Cardiac septum (tissue), 1 donor: ENCODE measurements around the gene SVOPL. TPM values are rescaled to one million over a fixed set of nuclear protein-coding genes. Genes with fewer than 3 reads are reported as not detected.

Experiments
- DNase-seq: peaks from one replicate; pipeline ENCODE4 v3.0.0-alpha.2; 2020; ENCODE audit warnings: low spot score
- intact Hi-C: fragments of 100-400 bp; cut with DNase I; formaldehyde crosslinking; loops from one replicate; pipeline ENCODE4 v1.14.0; 2022
- total RNA-seq: library from RNA; stranded (reverse); fragmentation: NEBNext Ultra II Directional; extraction: Animal tissue kit (Norgen Biotek cat#: 25700); gene quantifications from one replicate; pipeline ENCODE4 v1.2.1, GENCODE V29; 2021
- donor health status: DM: no; HTN: no; CAD: no.

Gene SVOPL
- total RNA-seq, 1 donor from 2014 or later, result not detected

DNA sequence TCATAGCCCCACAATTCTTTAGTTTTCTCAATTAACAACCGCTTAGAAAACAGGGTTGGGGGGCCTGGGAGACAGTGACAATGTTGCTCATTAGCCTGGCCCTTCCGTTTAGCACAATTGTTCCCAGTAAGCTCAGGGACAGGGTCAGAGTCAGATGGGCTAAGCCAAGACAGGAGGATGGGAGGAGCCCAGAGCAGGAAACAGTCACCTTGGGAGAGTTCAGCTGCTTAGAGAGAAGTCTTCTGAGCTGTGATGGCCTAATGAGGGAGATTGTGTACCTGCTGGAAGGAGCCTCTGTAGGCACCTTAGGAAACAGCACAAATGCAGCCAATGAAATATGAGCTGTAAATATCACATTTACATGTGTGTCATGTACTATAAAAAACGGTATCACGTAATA is 35.9 kb downstream of the SVOPL start:
- DNase-seq, result no peak
- intact Hi-C loops, result no loop called here

DNA sequence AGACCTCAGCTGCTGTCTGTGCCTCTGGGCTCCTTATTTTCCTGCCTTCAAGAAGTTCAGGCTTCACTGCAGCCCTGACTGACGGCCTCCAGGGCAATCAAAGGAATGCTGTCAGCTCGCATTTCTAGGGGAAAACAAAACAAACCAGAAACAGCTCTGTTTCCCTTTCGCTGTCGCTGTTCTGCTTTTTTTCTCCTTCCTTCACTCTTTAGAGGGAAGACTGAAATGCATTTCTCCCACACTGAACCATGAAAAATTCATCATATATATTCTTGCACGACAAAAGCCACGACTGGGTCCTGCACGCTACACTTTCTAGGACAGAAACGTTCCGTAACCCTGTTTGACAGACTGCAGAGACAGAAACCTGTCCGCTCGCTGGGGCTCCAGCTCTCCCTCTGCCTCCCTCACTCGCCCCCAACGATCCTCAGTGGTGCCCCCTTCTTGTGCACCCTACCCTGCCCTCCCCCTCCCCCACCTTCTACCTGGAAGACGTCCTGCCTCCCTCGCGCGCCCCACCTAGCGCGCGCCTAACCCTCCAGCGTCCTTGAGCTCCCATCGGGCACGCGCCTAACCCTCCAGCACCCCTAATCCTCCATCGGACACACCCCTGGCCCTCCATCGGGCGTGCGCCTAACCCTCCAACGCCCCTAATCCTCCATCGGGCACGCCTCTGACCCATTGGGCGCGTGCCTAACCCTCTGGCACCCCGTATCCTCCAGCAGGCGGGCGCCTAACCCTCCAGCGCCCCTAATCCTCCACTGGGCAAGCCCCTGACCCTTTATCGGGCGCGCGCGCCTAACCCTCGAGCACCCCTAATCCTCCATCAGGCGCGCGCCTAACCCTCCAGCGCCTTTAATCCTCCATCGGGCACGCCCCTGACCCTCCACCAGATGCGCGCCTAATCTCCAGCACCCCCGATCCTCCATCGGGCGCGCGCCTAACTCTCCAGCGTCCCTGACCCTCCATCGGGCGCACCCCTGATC is 37.1 kb downstream of the SVOPL start:
- DNase-seq, result no peak
- intact Hi-C loops, result no loop called here

DNA sequence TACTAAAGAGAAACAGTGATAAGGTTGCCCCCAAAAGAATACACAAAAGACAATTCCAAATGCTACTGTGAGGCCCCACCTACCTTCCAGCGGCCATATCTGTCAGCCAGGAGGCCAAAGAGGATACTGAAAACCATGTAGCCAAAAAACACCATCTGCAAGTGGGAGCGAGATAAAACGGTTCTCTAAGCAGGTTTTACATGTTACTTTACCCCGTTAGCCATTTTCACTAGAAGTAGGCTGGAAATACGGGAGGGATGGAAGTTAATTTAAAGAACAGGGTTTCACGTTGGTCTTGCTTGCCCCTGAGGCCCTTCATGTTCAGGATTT is 38.2 kb downstream of the SVOPL start:
- DNase-seq, result no peak
- intact Hi-C loops, result no loop called here

DNA sequence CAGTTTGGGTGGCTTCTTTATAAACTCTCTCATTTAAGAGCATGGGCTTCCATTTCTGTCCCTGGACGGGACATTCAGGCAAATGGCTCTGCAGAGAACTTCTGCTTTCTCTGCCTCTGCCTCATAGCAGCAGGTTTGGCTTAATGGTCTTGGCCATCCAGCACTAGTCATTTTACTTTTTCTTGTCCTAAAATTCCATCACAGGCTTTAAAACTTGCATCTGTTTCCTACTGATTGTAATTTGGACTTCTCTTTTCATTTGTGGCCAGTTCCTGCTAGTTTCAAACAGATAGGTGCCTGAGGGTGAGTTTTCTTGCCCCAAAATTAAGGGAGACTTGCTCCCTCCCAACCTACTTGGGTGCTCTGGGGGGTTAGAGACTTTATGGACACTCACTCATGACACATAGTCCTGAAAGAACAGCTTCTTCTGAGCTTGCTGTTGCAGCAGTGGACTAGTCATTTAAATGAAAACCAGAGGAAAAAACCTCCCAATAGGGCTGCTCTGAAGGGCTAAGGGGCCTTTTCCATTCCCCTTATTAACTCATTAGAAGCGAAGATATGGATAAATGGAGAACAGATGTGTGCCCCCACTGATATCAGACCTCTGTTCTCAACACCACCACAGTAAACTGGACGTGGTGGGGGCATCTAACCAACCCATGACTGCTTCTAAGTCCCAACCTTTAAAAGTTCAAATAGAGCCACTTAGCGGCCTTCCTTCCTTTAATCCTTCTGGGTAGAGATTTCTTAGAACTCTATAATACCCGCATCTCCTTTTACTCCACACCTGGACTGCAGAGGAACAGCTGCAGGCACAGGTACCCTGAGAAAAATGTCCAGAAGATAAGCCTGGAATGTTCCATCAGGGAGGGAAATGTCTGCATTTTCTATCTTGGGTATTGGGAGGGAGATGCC is 38.8 kb downstream of the SVOPL start:
- intact Hi-C loops, result no loop called here
- DNase-seq, result no peak

DNA sequence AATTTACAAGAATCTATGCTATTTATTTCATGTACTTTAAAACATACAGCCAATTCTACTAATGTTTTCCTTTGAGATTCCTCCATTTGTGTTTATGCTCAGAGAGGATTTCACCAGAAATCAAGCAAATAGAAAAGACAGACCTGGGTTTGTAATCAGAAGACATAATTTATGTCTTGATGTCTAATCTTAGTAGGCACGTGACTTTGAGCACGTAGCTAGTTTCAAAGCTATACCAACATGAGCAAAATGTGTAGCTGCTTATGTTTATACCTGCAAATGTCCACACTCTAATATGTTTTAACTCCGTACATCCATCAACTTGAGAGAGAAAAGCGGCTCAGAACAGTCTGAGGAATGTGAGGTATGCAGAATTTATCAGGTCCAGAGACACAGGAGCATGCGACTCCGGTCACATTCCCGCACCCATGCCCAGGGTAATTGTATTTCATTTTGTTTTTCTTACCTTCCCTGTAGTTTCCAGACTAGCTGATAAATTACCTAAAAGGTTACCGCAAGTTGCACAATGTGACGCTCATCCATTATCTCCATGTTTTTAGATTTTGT is 40.0 kb downstream of the SVOPL start:
- no peak for DNase-seq
- intact Hi-C loops, result no loop called here

DNA sequence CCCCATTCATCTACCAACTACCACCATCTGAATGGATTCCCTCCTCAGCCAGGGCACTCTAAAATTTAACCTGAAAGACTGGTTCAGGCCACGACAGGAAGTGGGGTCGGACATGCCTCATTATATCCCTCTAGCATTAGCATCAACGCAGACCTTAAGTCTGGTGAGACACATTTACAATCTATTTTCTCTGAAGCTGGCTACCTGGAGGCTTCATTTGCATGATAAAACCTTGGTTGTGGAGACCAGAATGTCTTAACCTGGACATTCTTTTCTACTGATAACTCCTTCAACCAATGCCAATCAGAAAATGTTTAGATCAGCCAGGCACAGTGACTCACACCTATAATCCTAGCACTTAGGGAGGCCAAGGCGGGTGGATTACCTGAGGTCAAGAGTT is 42.3 kb downstream of the SVOPL start:
- intact Hi-C loops, result no loop called here
- DNase-seq, result no peak

DNA sequence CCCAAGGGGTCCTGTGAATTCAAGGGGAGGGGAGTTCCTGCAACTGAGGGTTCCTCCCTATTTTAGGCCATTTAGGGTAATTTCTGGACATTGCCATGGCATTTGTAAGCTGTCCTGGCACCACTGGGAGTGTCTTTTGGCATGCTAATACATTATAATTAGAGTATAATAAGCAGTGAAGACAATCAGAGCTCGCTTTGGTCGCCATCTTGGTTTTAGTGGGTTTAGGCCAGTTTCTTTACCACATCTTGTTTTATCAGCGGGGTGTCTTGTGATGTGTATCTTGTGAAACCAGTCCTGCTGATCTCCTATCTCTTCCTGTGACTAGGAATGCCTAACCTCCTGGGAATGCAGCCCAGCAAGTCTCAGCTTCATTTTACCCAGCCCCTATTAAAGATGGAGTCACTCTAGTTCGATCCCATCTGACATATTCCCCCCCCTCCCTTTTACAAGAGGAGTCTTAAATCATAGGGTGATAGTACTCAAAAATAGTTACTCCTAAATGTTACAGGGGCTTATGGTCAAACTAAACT is 43.2 kb downstream of the SVOPL start:
- intact Hi-C loops, result no loop called here
- no peak for DNase-seq

DNA sequence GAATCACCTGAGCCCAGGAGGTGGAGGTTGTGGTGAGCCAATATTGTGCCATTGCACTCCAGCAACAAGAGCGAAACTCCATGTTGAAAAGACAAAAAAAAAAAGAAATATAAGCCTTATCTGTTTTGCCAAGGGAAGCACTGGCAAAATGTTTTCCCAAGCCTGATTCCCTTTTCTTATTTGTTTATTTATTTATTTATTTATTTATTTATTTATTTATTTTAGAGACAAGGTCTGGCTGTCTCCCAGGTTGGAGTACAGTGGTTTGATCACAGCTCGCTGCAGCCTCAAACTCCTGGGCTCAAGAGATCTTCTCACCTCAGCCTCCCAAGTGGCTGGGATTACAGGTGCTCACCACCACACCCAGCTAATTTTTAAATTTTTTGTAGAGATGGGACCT is 44.2 kb downstream of the SVOPL start:
- intact Hi-C loops, result no loop called here
- no peak for DNase-seq

DNA sequence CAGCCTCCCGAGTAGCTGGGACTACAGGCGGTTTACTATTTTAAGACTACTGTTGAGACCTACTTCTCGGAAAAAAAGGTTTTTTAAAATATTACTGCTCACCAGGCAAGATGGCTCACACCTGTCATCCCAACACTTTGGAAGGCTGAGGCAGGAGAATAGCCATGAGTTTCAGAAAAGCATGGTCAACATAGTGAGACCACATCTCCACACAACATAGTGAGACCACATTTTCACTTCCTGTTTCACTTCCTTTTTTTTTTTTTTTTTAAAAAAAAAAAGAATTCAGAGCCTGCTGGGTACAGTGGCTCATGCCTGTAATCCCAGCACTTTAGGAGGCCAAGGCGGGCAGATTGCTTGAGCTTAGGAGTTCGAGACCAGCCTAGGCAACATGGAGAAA is 46.5 kb downstream of the SVOPL start:
- intact Hi-C loops, result no loop called here
- DNase-seq, result no peak

DNA sequence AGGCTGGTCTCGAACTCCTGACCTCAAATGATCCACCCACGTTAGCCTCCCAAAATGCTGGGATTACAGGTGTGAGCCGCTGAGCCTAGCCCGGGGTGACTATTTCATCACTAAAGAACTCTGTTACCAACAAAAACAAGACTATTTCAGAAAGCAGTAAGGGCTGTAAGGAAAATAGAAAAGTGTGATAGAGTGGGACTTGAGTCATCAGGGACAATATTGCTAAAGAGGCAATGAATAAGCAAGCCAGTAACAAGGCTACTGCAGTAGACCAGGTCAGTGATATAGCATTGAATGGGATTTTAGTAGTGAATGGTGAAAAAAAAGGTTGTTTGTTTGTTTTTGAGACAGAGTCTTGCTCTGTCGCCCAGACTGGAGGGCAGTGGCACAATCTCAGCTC is 51.7 kb downstream of the SVOPL start:
- intact Hi-C loops, result no loop called here
- DNase-seq, result no peak

DNA sequence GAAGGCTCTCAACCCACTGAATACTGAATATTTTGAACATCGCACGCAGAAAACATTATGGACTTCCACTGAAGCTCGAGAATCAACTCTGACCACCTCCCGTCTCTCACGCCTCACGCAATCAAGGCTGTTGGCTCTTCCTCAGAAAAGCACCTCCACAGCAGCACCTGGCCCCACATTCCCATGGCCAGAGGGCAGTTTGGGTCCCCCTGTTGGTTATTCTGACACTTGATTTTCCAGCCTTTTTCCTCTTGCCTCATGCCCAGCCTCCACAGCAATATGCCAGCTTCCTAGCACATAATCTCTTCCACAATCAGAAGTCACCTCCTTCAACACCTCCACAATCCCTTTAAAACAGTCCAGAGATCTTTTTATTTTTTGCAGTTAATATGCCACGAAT is 55.9 kb downstream of the SVOPL start:
- DNase-seq, result no peak
- intact Hi-C loops, result no loop called here

DNA sequence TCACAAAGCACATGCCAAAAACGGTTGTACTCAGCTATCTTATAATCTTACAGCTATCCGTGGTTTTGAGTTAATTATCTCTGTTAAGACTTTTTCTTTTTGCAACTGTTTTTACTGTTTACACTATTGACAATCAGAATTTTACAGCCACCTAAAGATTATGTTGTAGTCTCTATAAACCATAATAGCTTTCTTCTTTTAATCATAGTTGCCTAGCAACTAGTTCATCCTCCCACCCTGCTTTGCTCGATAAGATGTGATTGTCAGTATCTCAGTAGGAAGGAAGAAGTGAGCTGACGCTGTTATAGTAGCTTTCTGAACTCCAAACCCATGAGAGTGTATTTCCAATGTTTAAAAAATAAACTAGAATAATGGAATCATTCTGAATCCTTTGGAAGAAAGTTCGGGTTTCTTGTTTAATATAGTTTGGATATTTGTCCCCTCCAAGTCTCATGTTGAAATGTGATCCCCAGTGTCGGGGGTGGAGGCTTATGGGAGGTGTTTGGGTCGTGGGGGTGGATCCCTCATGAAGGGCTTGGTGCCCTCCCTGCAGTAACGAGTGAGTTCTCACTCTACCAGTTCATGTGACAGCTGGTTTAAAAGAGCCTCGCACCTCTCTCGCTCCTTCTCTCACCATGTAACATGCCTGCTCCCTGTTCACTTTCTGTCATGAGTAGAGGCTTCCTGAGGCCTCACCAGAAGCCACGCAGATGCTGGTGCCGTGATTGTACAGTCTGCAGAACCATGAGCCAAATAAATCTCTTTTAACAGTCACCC is 68.1 kb downstream of the SVOPL start:
- intact Hi-C loops, result no loop called here
- DNase-seq, result no peak

DNA sequence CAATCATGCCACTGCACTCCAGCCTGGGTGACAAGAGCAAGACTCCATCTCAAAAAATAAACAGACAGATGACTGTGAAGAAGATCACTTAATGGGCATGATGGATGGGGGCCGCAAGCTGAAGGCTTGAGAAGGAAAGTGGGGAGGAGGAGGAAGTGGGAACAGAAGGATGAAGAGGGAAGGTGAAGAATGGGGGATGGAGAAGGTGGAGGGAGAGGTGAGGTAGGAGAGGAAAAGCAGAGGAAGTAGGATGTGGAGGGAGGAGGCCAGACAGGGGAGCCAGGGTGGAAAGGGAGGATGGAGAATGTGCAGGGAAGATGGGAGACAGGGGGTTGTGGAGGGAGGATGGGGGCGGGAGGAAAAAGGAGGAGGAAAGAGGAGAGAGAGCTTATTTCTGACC is 68.8 kb downstream of the SVOPL start:
- DNase-seq, result no peak
- intact Hi-C loops, result no loop called here

DNA sequence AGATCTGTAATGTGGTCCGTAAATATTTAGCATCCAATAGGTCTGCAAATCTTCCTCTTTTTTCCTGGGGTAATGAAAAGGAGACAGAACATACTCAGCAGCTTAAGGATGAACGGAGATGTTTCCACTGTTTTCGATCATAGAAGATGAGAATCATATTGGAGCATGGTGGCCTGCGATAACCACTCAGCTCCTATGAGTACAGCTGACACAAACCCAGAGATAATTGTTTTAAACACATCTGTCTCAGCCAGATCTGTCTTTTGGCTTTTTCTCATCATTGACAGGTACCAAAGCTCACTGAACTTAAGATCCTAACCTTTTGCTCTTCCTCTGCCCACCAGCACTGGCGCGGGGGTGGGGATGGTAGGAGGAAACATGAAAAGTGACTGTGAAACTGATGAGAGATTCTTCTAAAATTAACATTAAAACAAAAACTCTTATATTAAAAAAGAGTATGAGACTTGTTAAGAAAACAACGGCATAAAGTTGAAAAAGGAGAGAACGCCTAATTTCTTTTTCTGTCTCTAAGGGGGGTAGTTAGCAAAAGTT is 71.0 kb downstream of the SVOPL start:
- intact Hi-C loops, result no loop called here
- no peak for DNase-seq

DNA sequence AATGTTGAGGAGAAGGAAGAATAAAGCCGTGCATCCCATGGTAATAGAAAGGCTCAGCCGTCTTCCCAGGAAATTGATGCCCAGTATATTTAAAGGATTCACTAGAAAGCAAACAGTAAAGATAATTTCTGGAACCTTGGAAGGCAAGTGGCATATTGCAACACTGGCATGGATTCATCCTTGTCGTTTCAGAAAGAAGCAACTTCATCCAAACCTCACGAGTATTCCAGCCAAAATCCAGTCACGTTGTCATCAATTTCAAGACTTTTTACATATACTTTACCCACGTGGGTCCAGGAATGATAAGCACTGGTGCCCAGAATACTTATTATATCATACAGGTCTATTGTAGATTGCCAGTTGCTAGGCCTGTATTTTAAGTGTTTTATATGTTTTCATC is 73.8 kb downstream of the SVOPL start:
- DNase-seq, result no peak
- intact Hi-C loops, result no loop called here

DNA sequence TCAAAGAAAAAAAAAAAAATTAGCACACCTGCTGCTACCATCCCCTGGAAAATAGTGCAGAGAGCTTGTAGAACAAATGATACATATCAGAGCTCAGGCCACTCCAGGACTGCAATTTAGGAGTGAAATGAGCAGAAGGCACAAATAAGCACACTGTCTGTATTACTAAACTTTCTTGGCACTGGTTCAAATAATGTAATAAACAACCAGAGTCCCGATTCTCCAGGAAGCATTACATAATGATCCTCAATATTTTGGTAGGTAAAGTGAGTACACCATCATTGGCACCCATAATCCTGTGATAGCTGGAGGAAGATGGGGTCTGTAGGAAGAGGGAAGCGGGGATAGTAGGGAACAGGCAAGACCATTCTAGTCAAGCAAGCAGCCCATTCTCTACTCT is 74.3 kb downstream of the SVOPL start:
- intact Hi-C loops, result no loop called here

DNA sequence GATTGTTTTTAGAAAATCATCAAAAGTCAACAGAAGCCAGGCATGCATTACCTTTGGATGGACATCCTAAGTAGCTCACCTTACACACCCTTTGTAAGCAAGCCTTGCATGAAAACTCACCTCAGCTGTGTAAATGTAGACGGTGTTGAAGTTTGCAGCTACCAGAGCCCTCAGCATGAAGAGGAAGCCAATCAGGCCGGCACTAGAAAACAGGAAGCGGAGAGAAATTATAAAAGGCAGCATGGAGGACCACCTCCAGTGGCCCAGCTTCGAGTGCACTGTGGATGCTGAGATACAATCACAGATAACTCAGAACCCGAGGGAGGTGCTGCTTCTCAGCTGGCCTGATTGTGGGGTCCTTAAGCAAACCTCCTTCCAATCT is 75.3 kb downstream of the SVOPL start:
- no peak for DNase-seq
- intact Hi-C loops, result no loop called here

More for the DNA sequence above, 74.3 kb downstream of the SVOPL start:
- DNase-seq, result no peak

DNA sequence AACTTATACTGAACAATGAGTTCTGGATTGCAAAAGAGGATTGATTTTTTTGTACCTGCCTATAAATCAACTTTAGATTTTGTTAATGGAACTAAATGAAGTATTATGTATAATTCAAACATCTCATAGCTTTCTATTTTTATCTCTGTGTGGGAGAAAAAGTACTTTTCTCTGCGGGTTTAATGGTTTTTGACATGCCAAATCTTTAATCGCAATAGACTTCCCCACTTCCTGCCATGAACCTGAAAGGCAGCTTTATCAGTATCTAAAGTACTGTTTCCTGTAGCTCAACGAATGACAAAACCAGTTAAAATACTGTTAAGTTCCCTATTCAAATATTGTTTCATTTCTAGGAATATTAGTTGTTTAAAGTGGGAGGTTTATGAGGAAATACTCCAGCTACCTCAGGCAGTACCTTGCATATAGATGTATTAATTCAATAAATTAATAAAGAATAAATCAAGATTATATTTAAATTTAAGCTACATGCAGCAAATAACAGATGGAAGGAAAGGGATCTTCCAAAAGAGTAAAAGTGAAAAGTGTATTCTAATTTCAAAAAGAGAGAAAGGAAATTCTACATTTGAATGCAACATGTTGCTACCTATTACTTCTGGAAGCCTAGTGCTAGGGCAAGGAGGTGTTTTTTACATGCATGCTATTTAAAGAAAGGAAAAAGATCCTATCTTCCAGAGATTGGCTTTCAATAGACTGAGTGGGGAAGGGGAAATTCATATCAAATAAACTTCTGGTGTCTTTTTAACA is 75.9 kb downstream of the SVOPL start:
- intact Hi-C loops, result no loop called here
- no peak for DNase-seq
